ENCODE data around the gene RAX2.
A peak's percentile ranks its signal among the peaks of the same experiment; 100 is the strongest.
"Not testable (repeated sequence)": the region's sequence is repeated elsewhere in the genome, so short reads cannot be mapped to it uniquely, and the experiment has no call there.

Gene RAX2

DNA sequence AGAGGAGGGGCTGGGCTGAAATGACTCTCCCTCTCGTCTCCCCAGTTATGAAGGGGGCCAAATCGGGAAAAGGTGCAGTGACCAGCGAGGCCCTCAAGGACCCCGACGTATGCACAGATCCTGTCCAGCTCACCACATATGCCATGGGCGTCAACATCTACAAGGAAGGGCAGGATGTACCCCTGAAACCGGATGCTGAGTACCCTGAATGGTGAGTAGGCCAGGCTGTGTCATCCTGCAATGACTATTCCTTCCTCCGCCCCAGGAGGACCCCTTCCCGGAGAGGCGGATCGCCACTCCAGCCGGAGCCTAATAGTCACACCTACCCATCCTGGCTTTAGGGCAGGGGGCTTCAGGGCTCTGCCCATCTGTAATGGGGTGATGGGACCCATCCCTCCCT lies 6.9 kb downstream of the RAX2 start:
- DNase-seq (ENCODE audit: insufficient read length), result no peak
- TF ChIP-seq POLR2AphosphoS5 (IDR thresholded peaks at IDR 0.05; ENCODE audit: low read depth, low read length) (no peak), POLR2A (IDR thresholded peaks at IDR 0.05; ENCODE audit: low read depth, low read length) (no peak), TAF1 (IDR thresholded peaks at IDR 0.05; ENCODE audit: borderline replicate concordance, low read depth, low read length) (no peak)
- no peak for FAIRE-seq

DNA sequence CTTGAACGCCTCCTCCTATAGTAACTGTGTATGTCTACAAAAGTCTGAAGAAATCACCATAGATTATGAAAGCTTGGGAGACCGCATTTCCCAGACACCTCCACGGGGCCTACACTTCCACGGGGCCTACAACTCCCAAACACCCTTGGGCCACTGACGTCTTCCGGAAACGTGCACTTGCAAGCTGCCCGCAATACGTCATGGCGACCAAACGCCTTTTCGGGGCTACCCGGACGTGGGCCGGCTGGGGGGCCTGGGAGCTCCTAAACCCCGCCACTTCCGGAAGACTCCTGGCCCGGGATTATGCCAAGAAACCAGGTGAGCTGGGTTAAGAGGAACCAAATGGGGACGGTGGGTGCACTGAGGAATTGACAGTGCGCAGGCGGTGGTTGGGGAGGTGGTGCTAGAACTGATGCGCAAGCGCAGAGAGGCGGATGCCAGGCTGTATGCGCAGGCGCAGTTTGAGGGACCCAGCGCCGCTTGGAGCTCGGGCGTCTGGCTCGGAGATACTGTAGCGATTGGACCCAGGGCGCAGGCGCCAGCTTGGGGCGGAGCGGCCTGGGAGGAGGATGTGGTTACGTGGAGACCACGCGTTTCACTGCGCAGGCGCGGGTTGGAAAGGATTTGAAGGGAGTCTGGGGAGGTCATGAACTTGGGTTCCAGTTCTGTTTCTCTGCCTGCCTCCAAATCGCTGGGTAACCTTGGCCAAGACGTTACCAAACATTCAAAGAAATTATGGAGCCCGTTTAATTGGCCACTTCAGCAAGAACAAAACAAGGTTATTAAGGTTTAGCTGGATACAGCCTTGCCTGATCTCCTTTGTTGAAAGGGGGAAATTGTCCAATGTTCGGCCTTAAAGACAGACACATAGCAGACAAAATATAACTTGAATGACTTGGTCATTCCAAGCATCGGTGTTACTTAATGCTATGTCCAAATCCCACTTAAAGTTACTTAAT lies 9.2 kb downstream of the RAX2 start, which contains the start of gene MRPL54:
Gene MRPL54 (plus strand): TSS at position 182 of the 959 bp plus-strand sequence. CDS start 19 bp downstream, at position 201.
- FAIRE-seq (peak; percentile 99), DNase-seq (ENCODE audit: insufficient read length) (peak; percentile 96)
- 0 out of 2 replicates have a peak, but pooled peaks have one; percentile 12 for TF ChIP-seq TAF1 (IDR thresholded peaks at IDR 0.05; ENCODE audit: borderline replicate concordance, low read depth, low read length)
- peak; percentile 90 for TF ChIP-seq POLR2AphosphoS5 (IDR thresholded peaks at IDR 0.05; ENCODE audit: low read depth, low read length)
- TF ChIP-seq POLR2A (IDR thresholded peaks at IDR 0.05; ENCODE audit: low read depth, low read length), result peak; percentile 91

DNA sequence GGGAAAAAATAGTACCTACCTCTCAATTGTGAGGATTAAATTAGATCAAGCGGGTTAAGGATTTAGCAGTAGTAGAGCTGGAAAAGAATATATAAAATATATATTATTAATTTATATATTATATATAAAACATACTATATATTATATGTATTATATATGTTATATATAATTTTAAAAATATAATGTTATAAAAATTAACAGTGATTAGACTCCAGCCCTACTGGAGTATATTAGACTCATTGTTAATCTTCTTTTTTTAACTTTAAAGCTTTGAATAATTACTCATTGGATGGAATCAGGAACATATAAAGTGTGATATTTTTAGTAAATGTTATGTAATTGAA lies 9.9 kb downstream of the RAX2 start:
- FAIRE-seq (no peak), DNase-seq (ENCODE audit: insufficient read length) (no peak)
- TF ChIP-seq TAF1 (IDR thresholded peaks at IDR 0.05; ENCODE audit: borderline replicate concordance, low read depth, low read length), result no peak

DNA sequence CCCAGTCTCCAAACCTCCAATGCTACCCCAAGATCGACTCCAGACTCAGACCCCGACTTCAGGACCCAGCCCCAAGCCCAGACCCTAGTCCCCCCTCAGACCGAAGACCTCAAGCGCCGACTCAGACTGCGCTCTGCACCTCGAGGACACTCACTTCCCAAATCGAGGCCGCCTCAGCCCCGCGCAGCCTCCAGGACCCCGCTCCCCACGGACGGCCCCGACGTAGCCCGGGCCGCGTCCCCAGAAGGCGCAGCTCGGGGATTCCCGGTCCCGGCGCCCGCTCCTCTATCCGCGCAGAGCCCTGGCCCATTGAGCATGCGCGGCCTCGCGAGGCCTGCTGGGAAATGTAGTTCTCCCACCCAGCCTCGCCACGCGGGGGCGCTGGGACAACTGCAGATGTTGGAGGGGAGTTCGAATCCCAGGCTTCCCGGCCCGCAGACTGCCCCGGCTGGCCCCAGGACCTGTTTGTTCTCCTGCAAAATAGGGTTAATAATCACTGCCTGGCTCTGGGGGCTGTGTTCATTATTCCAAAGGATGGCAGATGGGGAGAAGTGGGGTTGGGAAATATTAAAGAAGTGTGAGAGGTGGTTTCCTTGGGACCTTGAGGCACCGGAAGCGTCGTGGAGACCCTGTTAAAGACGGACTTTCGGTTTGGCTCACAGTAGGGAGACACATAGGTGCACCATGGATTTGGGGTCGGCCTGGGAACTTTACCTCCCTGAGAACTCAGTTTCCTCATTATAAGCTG lies 10.5 kb downstream of the RAX2 start, which contains the start of gene APBA3:
Gene APBA3 (minus strand): TSS at position 311 of the 748 bp plus-strand sequence. CDS start 1,428 bp downstream, outside the sequence.
- TF ChIP-seq TAF1 (IDR thresholded peaks at IDR 0.05; ENCODE audit: borderline replicate concordance, low read depth, low read length), result no peak
- peak; percentile 54; the same call in 1 of the 2 replicates for TF ChIP-seq POLR2AphosphoS5 (IDR thresholded peaks at IDR 0.05; ENCODE audit: low read depth, low read length)
- peak; percentile 79 for TF ChIP-seq POLR2A (IDR thresholded peaks at IDR 0.05; ENCODE audit: low read depth, low read length)
- peak; percentile 94 for DNase-seq (ENCODE audit: insufficient read length)
- FAIRE-seq, result peak; percentile 91

DNA sequence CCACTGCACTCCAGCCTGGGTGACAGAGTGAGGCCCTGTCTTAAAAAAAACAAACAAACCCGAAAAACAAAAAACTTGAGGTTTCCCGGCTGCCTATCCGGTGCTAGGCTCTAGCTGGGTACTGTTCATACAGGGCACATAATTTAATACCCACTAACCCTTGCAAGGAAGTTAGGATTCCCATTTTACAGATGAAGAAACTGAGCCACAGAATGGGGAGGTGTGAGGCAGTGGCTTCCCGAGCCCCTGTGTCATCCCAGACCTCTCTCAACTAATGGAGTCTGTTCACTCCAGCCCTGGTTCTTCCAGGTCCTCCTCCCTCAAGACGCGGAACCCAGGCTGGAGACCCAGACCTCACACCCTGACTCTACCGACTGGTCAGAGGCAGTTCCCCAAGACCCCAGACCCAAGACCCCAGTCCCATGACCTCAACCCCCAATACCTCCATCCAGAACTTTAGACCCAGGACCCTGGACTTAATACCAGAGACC lies 11.1 kb downstream of the RAX2 start:
- TF ChIP-seq POLR2A (IDR thresholded peaks at IDR 0.05; ENCODE audit: low read depth, low read length), result no peak
- no peak for TF ChIP-seq TAF1 (IDR thresholded peaks at IDR 0.05; ENCODE audit: borderline replicate concordance, low read depth, low read length)
- TF ChIP-seq POLR2AphosphoS5 (IDR thresholded peaks at IDR 0.05; ENCODE audit: low read depth, low read length), result no peak
- FAIRE-seq, result peak; percentile 5
- no peak for DNase-seq (ENCODE audit: insufficient read length)

DNA sequence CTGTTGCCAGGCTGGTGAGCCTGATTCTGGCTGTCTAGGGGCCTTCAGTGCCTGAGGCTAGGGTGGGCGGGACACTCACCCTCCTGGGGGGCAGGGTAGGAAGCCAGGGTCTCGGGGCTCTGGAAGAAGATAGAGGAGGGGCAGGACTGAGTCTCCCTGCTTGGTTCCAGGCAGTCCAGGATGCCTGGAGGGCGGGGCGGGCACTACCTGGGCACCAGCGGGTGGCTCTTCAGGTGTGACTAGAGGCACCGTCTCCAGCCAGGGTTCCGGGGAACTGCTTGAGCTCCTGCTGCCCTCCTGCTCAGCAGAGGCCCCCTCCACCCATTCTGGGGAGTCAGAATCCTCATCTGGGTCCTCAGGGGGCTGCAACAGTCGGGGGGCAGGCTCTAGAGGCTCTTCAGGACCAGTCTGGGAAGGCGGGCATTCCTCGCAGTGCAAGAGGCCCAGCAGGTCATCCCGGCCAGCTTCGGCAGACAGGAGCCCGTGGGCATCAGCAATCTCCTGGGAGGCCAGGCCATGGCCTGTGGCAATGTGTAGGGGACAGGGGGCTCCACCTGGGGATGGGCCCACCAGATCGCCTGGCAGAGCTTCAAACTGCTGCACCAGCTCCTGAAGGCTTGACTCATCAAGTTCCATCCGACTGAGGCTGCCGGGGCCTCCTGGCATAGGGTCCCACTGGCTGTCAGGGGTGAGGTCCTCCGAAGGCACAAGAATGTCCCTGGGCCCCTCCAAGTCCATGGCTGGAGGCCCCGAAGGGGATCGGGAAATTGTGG lies 12.4 kb downstream of the RAX2 start:
- TF ChIP-seq TAF1 (IDR thresholded peaks at IDR 0.05; ENCODE audit: borderline replicate concordance, low read depth, low read length), result no peak
- TF ChIP-seq POLR2A (IDR thresholded peaks at IDR 0.05; ENCODE audit: low read depth, low read length), result no peak
- TF ChIP-seq POLR2AphosphoS5 (IDR thresholded peaks at IDR 0.05; ENCODE audit: low read depth, low read length), result no peak
- DNase-seq (ENCODE audit: insufficient read length) (no peak), FAIRE-seq (no peak)

DNA sequence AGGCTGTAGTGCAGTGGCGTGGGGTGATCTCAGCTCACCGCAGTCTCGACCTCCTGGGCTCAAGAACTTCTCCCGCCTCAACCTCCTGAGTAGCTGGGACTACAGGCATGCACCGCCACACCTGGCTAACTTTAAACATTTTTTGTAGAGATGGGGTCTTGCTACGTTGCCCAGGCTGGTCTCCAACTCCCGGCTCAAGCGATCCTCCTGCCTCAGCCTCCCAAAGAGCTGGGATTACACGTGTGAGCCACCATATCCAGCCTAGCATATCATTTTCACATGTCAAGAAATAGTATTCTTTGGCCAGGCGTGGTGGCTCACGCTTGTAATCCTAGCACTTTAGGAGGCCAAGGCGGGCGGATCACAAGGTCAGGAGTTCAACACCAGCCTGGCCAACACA lies 13.7 kb downstream of the RAX2 start:
- FAIRE-seq; DNase-seq (ENCODE audit: insufficient read length): not testable (repeated sequence)

DNA sequence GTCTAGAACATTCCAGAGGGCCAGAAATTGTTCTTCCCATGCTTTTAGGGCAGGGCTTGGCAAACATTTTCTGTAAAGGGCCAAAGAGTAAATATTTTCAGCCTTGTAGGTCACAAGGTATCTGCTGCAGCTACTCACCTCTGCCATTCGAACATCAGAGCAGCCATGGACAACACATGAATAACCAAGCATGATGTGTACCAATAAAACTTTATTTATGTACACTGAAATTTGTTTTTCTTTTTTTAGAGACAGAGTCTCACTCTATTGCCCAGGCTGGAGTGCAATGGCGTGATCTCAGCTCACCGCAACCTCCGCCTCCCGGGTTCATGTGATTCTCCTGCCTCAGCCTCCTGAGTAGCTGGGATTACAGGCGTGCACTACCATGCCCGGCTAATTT lies 14.3 kb downstream of the RAX2 start:
- DNase-seq (ENCODE audit: insufficient read length); FAIRE-seq: not testable (repeated sequence)

DNA sequence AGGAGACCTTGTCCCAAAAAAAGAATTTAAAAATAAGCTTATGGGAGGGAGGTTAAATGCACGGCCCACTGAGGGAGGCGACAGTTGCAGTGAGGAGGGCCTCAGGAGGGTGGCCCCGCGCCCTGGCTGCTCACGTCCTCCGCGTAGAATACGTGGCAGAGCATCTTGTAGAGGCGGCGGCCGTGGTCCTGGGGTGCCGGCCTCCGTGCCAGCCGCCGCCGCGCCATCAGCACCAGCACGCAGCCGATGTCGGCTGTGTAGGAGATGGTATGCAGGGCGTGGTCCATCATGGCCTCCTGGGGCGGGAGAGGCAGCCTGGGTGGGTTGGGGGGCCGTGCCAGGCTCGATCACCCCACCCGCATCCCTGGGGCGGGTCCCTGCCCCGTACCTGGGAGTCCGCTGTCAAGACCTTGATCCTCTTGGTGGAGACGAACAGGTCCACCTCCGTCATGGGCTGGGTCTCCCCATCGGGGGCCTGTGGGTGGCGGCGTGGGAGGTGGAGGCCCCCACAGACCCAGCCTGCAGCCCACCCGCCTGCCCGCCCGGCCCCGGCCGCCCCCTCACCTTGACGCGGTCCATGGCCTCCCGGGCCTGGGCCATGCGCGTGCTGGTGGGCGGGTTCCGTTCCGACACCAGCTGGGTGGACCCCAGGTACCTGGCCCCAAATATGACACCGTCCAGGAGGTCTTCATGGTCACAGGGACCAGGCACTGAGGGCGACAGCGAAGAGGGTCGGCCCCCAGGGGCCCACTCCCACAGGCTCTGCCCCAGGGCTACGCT lies 18.2 kb downstream of the RAX2 start:
- no peak for TF ChIP-seq TAF1 (IDR thresholded peaks at IDR 0.05; ENCODE audit: borderline replicate concordance, low read depth, low read length)
- TF ChIP-seq POLR2A (IDR thresholded peaks at IDR 0.05; ENCODE audit: low read depth, low read length), result no peak
- TF ChIP-seq POLR2AphosphoS5 (IDR thresholded peaks at IDR 0.05; ENCODE audit: low read depth, low read length), result no peak
- FAIRE-seq, result no peak
- DNase-seq (ENCODE audit: insufficient read length), result no peak

DNA sequence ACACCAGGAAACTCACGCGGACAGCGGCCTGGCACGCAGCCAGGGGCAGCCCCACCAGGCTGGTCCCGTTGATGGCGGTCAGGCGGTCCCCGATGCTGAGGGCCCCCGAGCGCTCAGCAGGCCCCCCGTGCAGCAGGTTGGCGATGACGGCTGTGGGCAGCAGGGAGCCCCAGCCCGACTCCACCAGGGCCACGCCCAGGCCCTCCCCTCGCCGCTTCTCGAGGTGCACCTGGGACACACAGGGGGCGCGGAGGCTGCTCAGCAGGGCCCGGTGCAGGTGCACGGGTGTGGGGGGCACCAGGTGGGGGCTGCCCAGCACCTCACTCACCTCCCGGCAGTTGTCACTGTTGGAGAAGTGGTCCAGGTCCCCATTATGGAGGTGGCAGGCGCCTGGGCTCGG lies 19.5 kb downstream of the RAX2 start:
- TF ChIP-seq TAF1 (IDR thresholded peaks at IDR 0.05; ENCODE audit: borderline replicate concordance, low read depth, low read length) (no peak), POLR2AphosphoS5 (IDR thresholded peaks at IDR 0.05; ENCODE audit: low read depth, low read length) (no peak), POLR2A (IDR thresholded peaks at IDR 0.05; ENCODE audit: low read depth, low read length) (no peak)
- no peak for FAIRE-seq
- no peak for DNase-seq (ENCODE audit: insufficient read length)

DNA sequence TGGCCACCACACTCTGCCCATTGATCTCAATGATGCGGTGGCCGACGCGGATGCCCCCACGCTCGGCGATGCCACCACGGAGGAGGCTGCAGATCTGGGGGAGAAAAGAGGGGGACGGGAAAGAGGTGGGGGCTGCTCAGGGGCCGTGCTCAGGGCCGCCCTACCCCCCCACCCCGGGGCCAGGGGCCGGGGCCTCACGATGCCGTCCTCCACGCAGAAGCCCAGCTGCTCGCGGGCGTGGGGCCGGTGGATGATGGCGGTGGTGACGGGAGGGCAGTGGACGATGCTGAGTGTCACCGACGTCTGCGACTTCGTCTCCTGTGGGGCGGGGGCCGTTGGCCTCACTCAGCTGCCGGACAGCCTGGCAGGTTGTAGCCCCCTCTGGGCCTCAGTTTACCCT lies 20.8 kb downstream of the RAX2 start:
- FAIRE-seq (no peak), DNase-seq (ENCODE audit: insufficient read length) (no peak)
- TF ChIP-seq POLR2A (IDR thresholded peaks at IDR 0.05; ENCODE audit: low read depth, low read length) (no peak), TAF1 (IDR thresholded peaks at IDR 0.05; ENCODE audit: borderline replicate concordance, low read depth, low read length) (no peak), POLR2AphosphoS5 (IDR thresholded peaks at IDR 0.05; ENCODE audit: low read depth, low read length) (no peak)
